ENCODE results near the gene ROBO2. TPM values are rescaled to one million over a fixed set of nuclear protein-coding genes. Genes with fewer than 3 reads are reported as not detected.

The ROBO2 gene
- polyA plus RNA-seq, 1 of the 3 experiments (the other 2 are of a cell fraction) = not detected

DNA sequence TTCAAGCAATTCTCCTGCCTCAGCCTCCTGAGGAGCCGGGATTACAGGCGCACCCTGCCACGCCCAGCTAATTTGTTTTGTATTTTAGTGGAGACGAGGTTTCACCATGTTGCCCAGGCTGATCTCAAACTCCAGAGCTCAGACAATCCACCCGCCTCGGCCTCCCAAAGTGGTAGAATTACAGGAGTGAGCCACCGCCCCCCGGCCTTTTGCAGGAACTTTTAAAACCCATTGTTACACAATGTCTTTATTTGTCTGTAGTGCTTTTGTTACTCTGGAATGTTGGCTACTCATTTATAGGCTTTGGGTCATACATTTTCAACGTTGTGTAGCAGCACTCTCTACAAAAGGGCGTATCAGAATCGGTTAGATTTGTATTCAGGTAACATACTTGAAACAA lies 499.1 kb downstream of the ROBO2 start:
- no peak overlapping the region for H3K4me3 ChIP-seq (ENCODE audit: low read depth in 2 of 2, low read length in 1 of 2)
- no peak for DNase-seq
- CTCF ChIA-PET = no interaction called here
- H3K4me1 ChIP-seq (ENCODE audit: control insufficient read depth in 1 of 2, insufficient read depth in 2 of 2, low read depth in 1 of 2, low read length in 1 of 2) = peaks cover 0 to 11% of the 10 kb centered on the region in 2 experiments; a peak in 2 of 4 replicates
- no peak overlapping the region for H2AFZ ChIP-seq (ENCODE audit: low read depth)
- H3K27me3 ChIP-seq (ENCODE audit: insufficient read depth) = no peaks in the 10 kb centered on the region
- no peaks in the 10 kb centered on the region for H3K36me3 ChIP-seq (replicated peaks in 1 of 2; ENCODE audit: control insufficient read depth in 1 of 2, insufficient read depth in 2 of 2, low read length in 1 of 2)
- no peaks in the 10 kb centered on the region for H3K9me2 ChIP-seq
- POLR2A ChIA-PET = no interaction called here
- no peak overlapping the region for H3K27ac ChIP-seq (ENCODE audit: low read depth in 2 of 2, low read length in 1 of 2)
- no peaks in the 10 kb centered on the region for H4K20me1 ChIP-seq (ENCODE audit: insufficient read depth)
- no peak overlapping the region for H3K4me2 ChIP-seq
- H3K9ac ChIP-seq = no peak overlapping the region
- 58% methylated on average over 10 of the region's 11 CpGs for WGBS (ENCODE audit: low lambda C conversion rate)
- H3K79me2 ChIP-seq (ENCODE audit: insufficient read depth) = no peaks in the 10 kb centered on the region
- no peaks in the 10 kb centered on the region for H3K9me3 ChIP-seq
- H3F3A ChIP-seq (replicated peaks; ENCODE audit: insufficient read depth) = no peaks in the 10 kb centered on the region
- no peak for TF ChIP-seq GABPA (IDR thresholded peaks at IDR 0.05; ENCODE audit: low read depth)
- TF ChIP-seq JUND (IDR thresholded peaks at IDR 0.05) = no peak

DNA sequence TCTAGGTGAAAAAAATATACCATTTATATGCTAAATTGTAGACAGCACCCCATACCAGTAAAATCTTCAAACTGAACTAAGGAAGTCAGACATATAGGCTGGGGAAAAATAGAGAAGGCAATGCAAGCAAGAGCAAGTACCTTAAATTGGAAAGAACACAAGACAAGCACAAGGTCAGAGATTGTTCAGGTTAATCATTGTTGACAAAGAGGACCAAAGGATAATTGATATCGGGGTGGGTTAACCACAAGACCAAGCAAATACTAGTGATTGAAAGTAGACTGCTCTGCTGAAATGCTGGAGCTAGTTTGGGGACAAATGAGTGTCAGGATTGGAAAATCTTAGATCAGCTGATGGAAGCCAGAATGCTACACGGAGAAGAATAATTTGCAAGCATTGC lies 499.8 kb downstream of the ROBO2 start:
- Histone ChIP-seq H3K27ac (ENCODE audit: low read depth in 2 of 2, low read length in 1 of 2) (no peak overlapping the region), H3K27me3 (ENCODE audit: insufficient read depth) (no peaks in the 10 kb centered on the region), H3K9ac (no peak overlapping the region), H3K9me2 (no peaks in the 10 kb centered on the region), H3K79me2 (ENCODE audit: insufficient read depth) (no peaks in the 10 kb centered on the region), H3K4me2 (no peak overlapping the region), H2AFZ (ENCODE audit: low read depth) (no peak overlapping the region), H3K4me3 (ENCODE audit: low read depth in 2 of 2, low read length in 1 of 2) (no peak overlapping the region), H3K9me3 (no peaks in the 10 kb centered on the region), H3K36me3 (replicated peaks in 1 of 2; ENCODE audit: control insufficient read depth in 1 of 2, insufficient read depth in 2 of 2, low read length in 1 of 2) (no peaks in the 10 kb centered on the region), H3K4me1 (ENCODE audit: control insufficient read depth in 1 of 2, insufficient read depth in 2 of 2, low read depth in 1 of 2, low read length in 1 of 2) (peaks cover 0 to 11% of the 10 kb centered on the region in 2 experiments; a peak in 2 of 4 replicates), H3F3A (replicated peaks; ENCODE audit: insufficient read depth) (no peaks in the 10 kb centered on the region), H4K20me1 (ENCODE audit: insufficient read depth) (no peaks in the 10 kb centered on the region)
- ChIA-PET POLR2A (no interaction called here), CTCF (no interaction called here)
- 48% methylated on average over 2 of the region's 2 CpGs for WGBS (ENCODE audit: low lambda C conversion rate)
- no peak for DNase-seq
- TF ChIP-seq, protein P1, sequence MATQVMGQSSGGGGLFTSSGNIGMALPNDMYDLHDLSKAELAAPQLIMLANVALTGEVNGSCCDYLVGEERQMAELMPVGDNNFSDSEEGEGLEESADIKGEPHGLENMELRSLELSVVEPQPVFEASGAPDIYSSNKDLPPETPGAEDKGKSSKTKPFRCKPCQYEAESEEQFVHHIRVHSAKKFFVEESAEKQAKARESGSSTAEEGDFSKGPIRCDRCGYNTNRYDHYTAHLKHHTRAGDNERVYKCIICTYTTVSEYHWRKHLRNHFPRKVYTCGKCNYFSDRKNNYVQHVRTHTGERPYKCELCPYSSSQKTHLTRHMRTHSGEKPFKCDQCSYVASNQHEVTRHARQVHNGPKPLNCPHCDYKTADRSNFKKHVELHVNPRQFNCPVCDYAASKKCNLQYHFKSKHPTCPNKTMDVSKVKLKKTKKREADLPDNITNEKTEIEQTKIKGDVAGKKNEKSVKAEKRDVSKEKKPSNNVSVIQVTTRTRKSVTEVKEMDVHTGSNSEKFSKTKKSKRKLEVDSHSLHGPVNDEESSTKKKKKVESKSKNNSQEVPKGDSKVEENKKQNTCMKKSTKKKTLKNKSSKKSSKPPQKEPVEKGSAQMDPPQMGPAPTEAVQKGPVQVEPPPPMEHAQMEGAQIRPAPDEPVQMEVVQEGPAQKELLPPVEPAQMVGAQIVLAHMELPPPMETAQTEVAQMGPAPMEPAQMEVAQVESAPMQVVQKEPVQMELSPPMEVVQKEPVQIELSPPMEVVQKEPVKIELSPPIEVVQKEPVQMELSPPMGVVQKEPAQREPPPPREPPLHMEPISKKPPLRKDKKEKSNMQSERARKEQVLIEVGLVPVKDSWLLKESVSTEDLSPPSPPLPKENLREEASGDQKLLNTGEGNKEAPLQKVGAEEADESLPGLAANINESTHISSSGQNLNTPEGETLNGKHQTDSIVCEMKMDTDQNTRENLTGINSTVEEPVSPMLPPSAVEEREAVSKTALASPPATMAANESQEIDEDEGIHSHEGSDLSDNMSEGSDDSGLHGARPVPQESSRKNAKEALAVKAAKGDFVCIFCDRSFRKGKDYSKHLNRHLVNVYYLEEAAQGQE (IDR thresholded peaks at IDR 0.05; ENCODE audit: low read depth, low read length) = no peak
- TF ChIP-seq NRF1 (IDR thresholded peaks at IDR 0.05; ENCODE audit: low read depth, low read length) (no peak), ELF1 (IDR thresholded peaks at IDR 0.05) (no peak), GATA2 (CRISPR knock-in tag; IDR thresholded peaks at IDR 0.05) (no peak), TAF1 (IDR thresholded peaks at IDR 0.05; ENCODE audit: borderline replicate concordance, low read depth, low read length) (no peak), SIN3A (IDR thresholded peaks at IDR 0.05; ENCODE audit: borderline replicate concordance, low read depth, low read length) (no peak), POLR2AphosphoS5 (IDR thresholded peaks at IDR 0.05; ENCODE audit: low read depth, low read length) (no peak), TCF12 (IDR thresholded peaks at IDR 0.05) (no peak)
- TF ChIP-seq, protein P2, sequence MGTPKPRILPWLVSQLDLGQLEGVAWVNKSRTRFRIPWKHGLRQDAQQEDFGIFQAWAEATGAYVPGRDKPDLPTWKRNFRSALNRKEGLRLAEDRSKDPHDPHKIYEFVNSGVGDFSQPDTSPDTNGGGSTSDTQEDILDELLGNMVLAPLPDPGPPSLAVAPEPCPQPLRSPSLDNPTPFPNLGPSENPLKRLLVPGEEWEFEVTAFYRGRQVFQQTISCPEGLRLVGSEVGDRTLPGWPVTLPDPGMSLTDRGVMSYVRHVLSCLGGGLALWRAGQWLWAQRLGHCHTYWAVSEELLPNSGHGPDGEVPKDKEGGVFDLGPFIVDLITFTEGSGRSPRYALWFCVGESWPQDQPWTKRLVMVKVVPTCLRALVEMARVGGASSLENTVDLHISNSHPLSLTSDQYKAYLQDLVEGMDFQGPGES (IDR thresholded peaks at IDR 0.05; ENCODE audit: low read depth, low read length) = no peak
- TF ChIP-seq, protein P3, sequence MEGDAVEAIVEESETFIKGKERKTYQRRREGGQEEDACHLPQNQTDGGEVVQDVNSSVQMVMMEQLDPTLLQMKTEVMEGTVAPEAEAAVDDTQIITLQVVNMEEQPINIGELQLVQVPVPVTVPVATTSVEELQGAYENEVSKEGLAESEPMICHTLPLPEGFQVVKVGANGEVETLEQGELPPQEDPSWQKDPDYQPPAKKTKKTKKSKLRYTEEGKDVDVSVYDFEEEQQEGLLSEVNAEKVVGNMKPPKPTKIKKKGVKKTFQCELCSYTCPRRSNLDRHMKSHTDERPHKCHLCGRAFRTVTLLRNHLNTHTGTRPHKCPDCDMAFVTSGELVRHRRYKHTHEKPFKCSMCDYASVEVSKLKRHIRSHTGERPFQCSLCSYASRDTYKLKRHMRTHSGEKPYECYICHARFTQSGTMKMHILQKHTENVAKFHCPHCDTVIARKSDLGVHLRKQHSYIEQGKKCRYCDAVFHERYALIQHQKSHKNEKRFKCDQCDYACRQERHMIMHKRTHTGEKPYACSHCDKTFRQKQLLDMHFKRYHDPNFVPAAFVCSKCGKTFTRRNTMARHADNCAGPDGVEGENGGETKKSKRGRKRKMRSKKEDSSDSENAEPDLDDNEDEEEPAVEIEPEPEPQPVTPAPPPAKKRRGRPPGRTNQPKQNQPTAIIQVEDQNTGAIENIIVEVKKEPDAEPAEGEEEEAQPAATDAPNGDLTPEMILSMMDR (IDR thresholded peaks at IDR 0.05) = no peak
- TF ChIP-seq, protein P4, sequence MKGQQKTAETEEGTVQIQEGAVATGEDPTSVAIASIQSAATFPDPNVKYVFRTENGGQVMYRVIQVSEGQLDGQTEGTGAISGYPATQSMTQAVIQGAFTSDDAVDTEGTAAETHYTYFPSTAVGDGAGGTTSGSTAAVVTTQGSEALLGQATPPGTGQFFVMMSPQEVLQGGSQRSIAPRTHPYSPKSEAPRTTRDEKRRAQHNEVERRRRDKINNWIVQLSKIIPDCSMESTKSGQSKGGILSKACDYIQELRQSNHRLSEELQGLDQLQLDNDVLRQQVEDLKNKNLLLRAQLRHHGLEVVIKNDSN (IDR thresholded peaks at IDR 0.05; ENCODE audit: borderline replicate concordance, low read depth) = no peak
- TF ChIP-seq, protein P5, sequence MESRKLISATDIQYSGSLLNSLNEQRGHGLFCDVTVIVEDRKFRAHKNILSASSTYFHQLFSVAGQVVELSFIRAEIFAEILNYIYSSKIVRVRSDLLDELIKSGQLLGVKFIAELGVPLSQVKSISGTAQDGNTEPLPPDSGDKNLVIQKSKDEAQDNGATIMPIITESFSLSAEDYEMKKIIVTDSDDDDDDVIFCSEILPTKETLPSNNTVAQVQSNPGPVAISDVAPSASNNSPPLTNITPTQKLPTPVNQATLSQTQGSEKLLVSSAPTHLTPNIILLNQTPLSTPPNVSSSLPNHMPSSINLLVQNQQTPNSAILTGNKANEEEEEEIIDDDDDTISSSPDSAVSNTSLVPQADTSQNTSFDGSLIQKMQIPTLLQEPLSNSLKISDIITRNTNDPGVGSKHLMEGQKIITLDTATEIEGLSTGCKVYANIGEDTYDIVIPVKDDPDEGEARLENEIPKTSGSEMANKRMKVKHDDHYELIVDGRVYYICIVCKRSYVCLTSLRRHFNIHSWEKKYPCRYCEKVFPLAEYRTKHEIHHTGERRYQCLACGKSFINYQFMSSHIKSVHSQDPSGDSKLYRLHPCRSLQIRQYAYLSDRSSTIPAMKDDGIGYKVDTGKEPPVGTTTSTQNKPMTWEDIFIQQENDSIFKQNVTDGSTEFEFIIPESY (IDR thresholded peaks at IDR 0.05; ENCODE audit: borderline replicate concordance, low read depth) = no peak

Data from SK-N-SH (cell line).